Osteocyte (in vitro differentiated cells): ENCODE results near the gene SULT4A1. TPM values are rescaled to one million over a fixed set of nuclear protein-coding genes. Genes with fewer than 3 reads are reported as not detected.

ENCODE experiments used
- DNase-seq: peaks from one replicate; pipeline ENCODE4 v3.0.0; 2021; ENCODE audit warnings: mixed read lengths; ENCODE audit not compliant: unreplicated experiment; ENCODE audit errors: extremely low spot score
- H3K27ac Mint-ChIP-seq: one replicate; pipeline ENCODE4 v1.8.0; 2021; ENCODE audit warnings: mild to moderate bottlenecking, mixed read lengths; ENCODE audit not compliant: unreplicated experiment
- H3K27me3 Mint-ChIP-seq: one replicate; pipeline ENCODE4 v1.8.0; 2021; ENCODE audit warnings: mixed read lengths; ENCODE audit not compliant: unreplicated experiment
- H3K36me3 Mint-ChIP-seq: one replicate; pipeline ENCODE4 v1.8.0; 2021; ENCODE audit warnings: mixed read lengths; ENCODE audit not compliant: unreplicated experiment
- H3K4me1 Mint-ChIP-seq: one replicate; pipeline ENCODE4 v1.8.0; 2021; ENCODE audit warnings: mixed read lengths; ENCODE audit not compliant: unreplicated experiment
- H3K4me3 Mint-ChIP-seq: one replicate; pipeline ENCODE4 v1.8.0; 2021; ENCODE audit warnings: mild to moderate bottlenecking, moderate library complexity, mixed read lengths; ENCODE audit not compliant: unreplicated experiment
- H3K9me3 Mint-ChIP-seq: one replicate; pipeline ENCODE4 v1.8.0; 2021; ENCODE audit warnings: mixed read lengths; ENCODE audit not compliant: unreplicated experiment
- total RNA-seq: library from RNA; stranded (reverse); gene quantifications from 2 replicates; pipeline ENCODE4 v1.2.1, GENCODE V29; 2021
- TF ChIP-seq, protein P1 (sequence below): fragments of 200-600 bp; sonication (generic); IDR thresholded peaks from 2 replicates; pipeline ENCODE4 v1.5.0; 2021; ENCODE audit warnings: antibody characterized with exemption, mild to moderate bottlenecking, moderate library complexity

SULT4A1 gene
- total RNA-seq, 1 donor from 2014 or later, result not detected

DNA sequence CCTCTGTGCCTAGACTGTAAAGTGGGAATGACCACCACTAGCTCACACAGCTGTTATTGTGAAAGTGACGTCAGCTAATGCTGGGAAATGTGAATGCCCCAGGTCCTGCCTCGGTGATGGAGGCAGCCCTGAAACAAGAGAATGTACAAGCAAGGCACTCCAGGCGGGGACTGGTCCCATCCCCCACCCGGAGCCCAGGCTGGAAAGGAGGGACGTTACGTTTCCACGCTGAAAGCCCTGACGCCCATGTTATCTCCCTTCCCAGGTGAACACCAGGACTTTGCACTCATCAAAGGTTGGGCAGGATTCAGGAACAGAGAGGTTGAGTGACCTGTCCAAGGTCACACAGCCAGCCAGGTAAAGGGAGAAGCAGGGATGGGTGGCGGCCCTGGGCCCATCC lies 784 bp downstream of the SULT4A1 start:
- Mint-ChIP-seq H3K27me3 (peaks cover 66% of the 10 kb centered on the region), H3K4me1 (peaks cover 3% of the 10 kb centered on the region), H3K36me3 (no peaks in the 10 kb centered on the region), H3K4me3 (peak overlapping the region; percentile 42), H3K27ac (no peak overlapping the region), H3K9me3 (peaks cover 5% of the 10 kb centered on the region)
- no peak for DNase-seq
- TF ChIP-seq, protein P1, sequence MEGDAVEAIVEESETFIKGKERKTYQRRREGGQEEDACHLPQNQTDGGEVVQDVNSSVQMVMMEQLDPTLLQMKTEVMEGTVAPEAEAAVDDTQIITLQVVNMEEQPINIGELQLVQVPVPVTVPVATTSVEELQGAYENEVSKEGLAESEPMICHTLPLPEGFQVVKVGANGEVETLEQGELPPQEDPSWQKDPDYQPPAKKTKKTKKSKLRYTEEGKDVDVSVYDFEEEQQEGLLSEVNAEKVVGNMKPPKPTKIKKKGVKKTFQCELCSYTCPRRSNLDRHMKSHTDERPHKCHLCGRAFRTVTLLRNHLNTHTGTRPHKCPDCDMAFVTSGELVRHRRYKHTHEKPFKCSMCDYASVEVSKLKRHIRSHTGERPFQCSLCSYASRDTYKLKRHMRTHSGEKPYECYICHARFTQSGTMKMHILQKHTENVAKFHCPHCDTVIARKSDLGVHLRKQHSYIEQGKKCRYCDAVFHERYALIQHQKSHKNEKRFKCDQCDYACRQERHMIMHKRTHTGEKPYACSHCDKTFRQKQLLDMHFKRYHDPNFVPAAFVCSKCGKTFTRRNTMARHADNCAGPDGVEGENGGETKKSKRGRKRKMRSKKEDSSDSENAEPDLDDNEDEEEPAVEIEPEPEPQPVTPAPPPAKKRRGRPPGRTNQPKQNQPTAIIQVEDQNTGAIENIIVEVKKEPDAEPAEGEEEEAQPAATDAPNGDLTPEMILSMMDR, result no peak

- Mint-ChIP-seq H3K4me1 (peaks cover 3% of the 10 kb centered on the region), H3K27me3 (peaks cover 62% of the 10 kb centered on the region), H3K36me3 (no peaks in the 10 kb centered on the region), H3K27ac (no peak overlapping the region), H3K4me3 (no peak overlapping the region), H3K9me3 (peaks cover 5% of the 10 kb centered on the region)
- no peak for DNase-seq
- TF ChIP-seq, protein P1, result no peak
Measured at GRCh38 chr22:43860831-43861230, 1.5 kb downstream of the SULT4A1 start.

DNA sequence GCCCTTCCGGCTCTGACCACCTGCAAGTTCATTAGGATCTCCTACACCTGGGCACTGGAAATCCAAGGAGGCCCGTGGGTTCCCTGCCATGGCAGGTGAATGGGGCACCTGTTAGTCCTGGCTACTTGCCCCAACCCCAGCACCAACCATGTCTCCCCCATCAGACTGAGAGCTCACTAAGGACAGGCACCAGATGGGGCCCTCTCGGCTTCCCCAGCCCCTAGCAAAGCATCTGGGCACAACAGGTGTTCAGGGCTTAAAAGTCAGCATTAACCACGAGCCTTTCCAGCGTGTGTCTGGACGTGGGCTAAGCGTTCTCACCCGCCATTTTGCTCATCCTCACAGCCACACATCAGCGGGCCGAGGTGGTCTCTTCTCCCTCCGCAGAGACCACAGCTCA lies 2.2 kb downstream of the SULT4A1 start:
- H3K4me3 Mint-ChIP-seq, result no peak overlapping the region
- H3K36me3 Mint-ChIP-seq, result no peaks in the 10 kb centered on the region
- TF ChIP-seq, protein P1, result no peak
- H3K27me3 Mint-ChIP-seq, result peaks cover 62% of the 10 kb centered on the region
- H3K27ac Mint-ChIP-seq, result no peak overlapping the region
- H3K4me1 Mint-ChIP-seq, result peaks cover 3% of the 10 kb centered on the region
- H3K9me3 Mint-ChIP-seq, result peaks cover 5% of the 10 kb centered on the region
- DNase-seq, result no peak

GRCh38 chr22:43859621-43860020 lies 2.7 kb downstream of the SULT4A1 start:
- no peak for DNase-seq

DNA sequence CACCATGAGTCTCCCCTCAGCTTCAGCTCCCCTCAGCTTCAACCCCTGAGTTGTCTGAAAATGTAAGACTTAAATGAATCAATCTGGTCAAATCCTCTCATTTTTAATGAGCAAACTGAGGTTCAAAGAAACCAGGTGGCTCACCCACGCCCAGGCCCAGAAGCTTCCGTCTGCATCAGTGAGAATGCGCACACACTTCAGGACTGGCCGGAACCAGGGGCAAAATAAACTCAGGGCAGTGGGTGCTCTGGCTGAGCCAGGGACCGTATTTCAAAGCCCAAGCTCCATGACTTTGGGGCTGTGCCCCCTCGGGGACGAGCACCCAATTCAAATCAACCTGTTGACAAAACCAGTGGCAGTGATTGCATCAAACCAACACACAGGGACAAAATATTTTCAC lies 3.1 kb downstream of the SULT4A1 start:
- no peak for DNase-seq
- TF ChIP-seq, protein P1, result no peak
- H3K4me1 Mint-ChIP-seq, result peaks cover 3% of the 10 kb centered on the region
- no peaks in the 10 kb centered on the region for H3K36me3 Mint-ChIP-seq
- H3K9me3 Mint-ChIP-seq, result peaks cover 5% of the 10 kb centered on the region
- H3K27ac Mint-ChIP-seq, result no peak overlapping the region
- H3K4me3 Mint-ChIP-seq, result no peak overlapping the region
- H3K27me3 Mint-ChIP-seq, result peaks cover 53% of the 10 kb centered on the region

More at GRCh38 chr22:43859621-43860020, 2.7 kb downstream of the SULT4A1 start:
- peaks cover 3% of the 10 kb centered on the region for H3K4me1 Mint-ChIP-seq
- TF ChIP-seq, protein P1, result no peak
- H3K27me3 Mint-ChIP-seq, result peaks cover 57% of the 10 kb centered on the region
- no peak overlapping the region for H3K4me3 Mint-ChIP-seq
- H3K9me3 Mint-ChIP-seq, result peaks cover 5% of the 10 kb centered on the region
- no peaks in the 10 kb centered on the region for H3K36me3 Mint-ChIP-seq
- no peak overlapping the region for H3K27ac Mint-ChIP-seq
